Glutamatergic neuron (in vitro differentiated cells): ENCODE data around the gene ADSS1. TPM values are rescaled to one million over a fixed set of nuclear protein-coding genes. Genes with fewer than 3 reads are reported as not detected.

ENCODE experiments used
- DNase-seq: peaks from one replicate; pipeline ENCODE4 v3.0.0; 2022
- H3K27ac Mint-ChIP-seq: one replicate; pipeline ENCODE4 v1.8.0; 2020; ENCODE audit warnings: mild to moderate bottlenecking, mixed read lengths, inconsistent platforms; ENCODE audit not compliant: unreplicated experiment
- H3K27me3 Mint-ChIP-seq: one replicate; pipeline ENCODE4 v1.8.0; 2020; ENCODE audit warnings: mild to moderate bottlenecking, moderate library complexity, mixed read lengths, inconsistent platforms; ENCODE audit not compliant: unreplicated experiment
- H3K36me3 Mint-ChIP-seq: one replicate; pipeline ENCODE4 v1.8.0; 2020; ENCODE audit warnings: mild to moderate bottlenecking, mixed read lengths, inconsistent platforms; ENCODE audit not compliant: unreplicated experiment
- H3K4me1 Mint-ChIP-seq: one replicate; pipeline ENCODE4 v1.8.0; 2020; ENCODE audit warnings: mild to moderate bottlenecking, low read depth, mixed read lengths, inconsistent platforms; ENCODE audit not compliant: unreplicated experiment
- H3K4me3 Mint-ChIP-seq: one replicate; pipeline ENCODE4 v1.8.0; 2020; ENCODE audit warnings: mild to moderate bottlenecking, mixed read lengths, inconsistent platforms; ENCODE audit not compliant: unreplicated experiment
- H3K9me3 Mint-ChIP-seq: one replicate; pipeline ENCODE4 v1.8.0; 2020; ENCODE audit warnings: mild to moderate bottlenecking, moderate library complexity, mixed read lengths, inconsistent platforms; ENCODE audit not compliant: unreplicated experiment
- CTCF ChIP-seq: fragments of 200-600 bp; sonication (generic); IDR thresholded peaks from one replicate; pipeline ENCODE4 v1.5.0; 2021; ENCODE audit not compliant: partially characterized antibody, unreplicated experiment
- total RNA-seq: library from RNA; stranded (reverse); fragmentation: NEBNext Ultra II Directional; extraction: Animal tissue kit (Norgen Biotek cat#: 25700); gene quantifications from one replicate; pipeline ENCODE4 v1.2.1, GENCODE V29; 2021; ENCODE audit not compliant: unreplicated experiment

Gene ADSS1
- total RNA-seq, 1 donor from 2014 or later, result 45.1 TPM

- H3K9me3 Mint-ChIP-seq, result peaks cover 2% of the 10 kb centered on the region
- no peak overlapping the region for H3K27ac Mint-ChIP-seq
- H3K36me3 Mint-ChIP-seq, result no peaks in the 10 kb centered on the region
- no peak for TF ChIP-seq CTCF
- H3K27me3 Mint-ChIP-seq, result peaks cover 5% of the 10 kb centered on the region
- no peak overlapping the region for H3K4me3 Mint-ChIP-seq
- H3K4me1 Mint-ChIP-seq, result no peaks in the 10 kb centered on the region
- DNase-seq, result no peak
Observed at GRCh38 chr14:104694475-104694950, 29.5 kb upstream of the ADSS1 start.

- no peak for DNase-seq
- peaks cover 5% of the 10 kb centered on the region for H3K27me3 Mint-ChIP-seq
- H3K27ac Mint-ChIP-seq, result no peak overlapping the region
- H3K4me3 Mint-ChIP-seq, result no peak overlapping the region
- H3K9me3 Mint-ChIP-seq, result peaks cover 2% of the 10 kb centered on the region
- no peak for TF ChIP-seq CTCF
- no peaks in the 10 kb centered on the region for H3K36me3 Mint-ChIP-seq
- no peaks in the 10 kb centered on the region for H3K4me1 Mint-ChIP-seq
Observed at GRCh38 chr14:104694991-104695659, 28.9 kb upstream of the ADSS1 start.

DNA sequence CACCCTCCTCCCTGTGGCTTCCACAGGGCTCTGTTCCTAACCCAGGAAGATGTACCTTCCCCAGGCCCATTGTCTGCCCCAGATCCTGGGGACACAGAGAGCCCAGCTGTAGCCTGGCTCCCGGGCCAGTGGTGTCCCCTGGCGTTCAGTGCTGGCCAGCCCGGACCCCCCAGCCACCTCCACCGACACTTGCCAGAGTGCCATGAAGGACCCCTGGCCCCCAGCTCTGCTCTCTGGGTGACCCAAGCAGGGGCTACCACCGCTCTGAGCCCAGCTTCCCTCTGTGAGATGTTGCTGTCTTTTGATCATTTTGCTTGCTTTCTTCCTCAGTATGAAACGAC, 28.4 kb upstream of the ADSS1 start:
- no peaks in the 10 kb centered on the region for H3K4me1 Mint-ChIP-seq
- H3K27me3 Mint-ChIP-seq, result peaks cover 5% of the 10 kb centered on the region
- no peak overlapping the region for H3K4me3 Mint-ChIP-seq
- peak overlapping the region; percentile 48 for H3K27ac Mint-ChIP-seq
- H3K36me3 Mint-ChIP-seq, result no peaks in the 10 kb centered on the region
- no peak for TF ChIP-seq CTCF
- DNase-seq, result no peak
- H3K9me3 Mint-ChIP-seq, result peaks cover 2% of the 10 kb centered on the region

DNA sequence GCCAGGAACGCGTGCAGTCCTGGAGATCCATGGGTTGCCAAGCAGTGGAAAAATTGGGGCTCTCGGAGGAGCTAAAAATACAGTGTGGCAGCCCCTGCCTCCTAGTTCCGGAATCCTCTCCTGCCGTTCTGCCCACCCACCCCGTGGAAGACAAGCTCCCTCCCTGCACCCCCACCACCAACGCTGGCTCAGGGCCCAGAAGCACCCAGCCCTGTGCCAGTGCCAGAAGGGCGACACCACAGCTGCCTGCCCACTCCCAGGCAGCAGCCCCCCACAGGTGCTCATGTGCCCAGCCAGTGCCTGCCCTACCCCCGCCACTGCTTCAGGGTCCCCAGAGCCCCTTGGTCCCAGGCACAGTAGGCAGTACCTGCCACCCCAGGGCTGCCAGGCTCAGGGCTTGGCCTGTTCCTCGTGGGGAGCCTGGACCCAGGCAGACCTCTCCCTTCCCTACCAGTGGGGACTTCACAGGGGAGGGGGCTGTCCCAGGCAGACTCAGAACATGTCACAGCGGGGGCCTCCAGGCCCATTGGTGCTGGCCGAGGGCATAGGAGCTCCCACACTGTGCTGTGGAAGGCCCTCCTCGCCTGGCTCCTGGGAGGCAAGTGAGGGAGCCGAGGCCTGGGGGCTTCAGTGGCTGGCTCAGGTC, 27.2 kb upstream of the ADSS1 start:
- Mint-ChIP-seq H3K27me3 (peaks cover 5% of the 10 kb centered on the region), H3K36me3 (no peaks in the 10 kb centered on the region), H3K4me1 (no peaks in the 10 kb centered on the region), H3K4me3 (no peak overlapping the region), H3K27ac (no peak overlapping the region), H3K9me3 (peaks cover 2% of the 10 kb centered on the region)
- no peak for DNase-seq
- no peak for TF ChIP-seq CTCF

- Mint-ChIP-seq H3K9me3 (peaks cover 2% of the 10 kb centered on the region), H3K27me3 (peaks cover 5% of the 10 kb centered on the region), H3K4me1 (no peaks in the 10 kb centered on the region), H3K27ac (no peak overlapping the region), H3K4me3 (no peak overlapping the region), H3K36me3 (no peaks in the 10 kb centered on the region)
- no peak for DNase-seq
- no peak for TF ChIP-seq CTCF
Observed at GRCh38 chr14:104697317-104697703, 26.7 kb upstream of the ADSS1 start.
